Measurements from ENCODE around the gene RNF217.

Gene RNF217

GRCh38 chr6:125132058-125132457, 169.8 kb downstream of the RNF217 start:
- no peaks in the 10 kb centered on the region for H3K36me3 ChIP-seq
- no peaks in the 10 kb centered on the region for H3K9me3 ChIP-seq
- H3K27me3 ChIP-seq: 0 out of 2 replicates have a peak, but pooled peaks cover 3% of the 10 kb centered on the region
- TF ChIP-seq CTCF (IDR thresholded peaks at IDR 0.05; ENCODE audit: low read depth, low read length): no peak
- DNase-seq: no peak
- H3K4me3 ChIP-seq (ENCODE audit: low read depth, low read length): no peak overlapping the region
- H3K4me1 ChIP-seq: no peaks in the 10 kb centered on the region

- no peak overlapping the region for H3K4me3 ChIP-seq (ENCODE audit: low read depth, low read length)
- no peaks in the 10 kb centered on the region for H3K4me1 ChIP-seq
- no peak for TF ChIP-seq CTCF (IDR thresholded peaks at IDR 0.05; ENCODE audit: low read depth, low read length)
- H3K27me3 ChIP-seq: no peaks in the 10 kb centered on the region
- H3K9me3 ChIP-seq: no peaks in the 10 kb centered on the region
- no peak for DNase-seq
- H3K36me3 ChIP-seq: no peaks in the 10 kb centered on the region
These were observed 174.1 kb downstream of the RNF217 start for GRCh38 chr6:125136378-125136777.

- H3K9me3 ChIP-seq: no peaks in the 10 kb centered on the region
- H3K4me3 ChIP-seq (ENCODE audit: low read depth, low read length): no peak overlapping the region
- H3K36me3 ChIP-seq: no peaks in the 10 kb centered on the region
- no peaks in the 10 kb centered on the region for H3K27me3 ChIP-seq
- DNase-seq: no peak
- no peak for TF ChIP-seq CTCF (IDR thresholded peaks at IDR 0.05; ENCODE audit: low read depth, low read length)
- no peaks in the 10 kb centered on the region for H3K4me1 ChIP-seq
These were observed 175.8 kb downstream of the RNF217 start for GRCh38 chr6:125138083-125138482.

GRCh38 chr6:125140808-125141207, 178.6 kb downstream of the RNF217 start:
- TF ChIP-seq CTCF (IDR thresholded peaks at IDR 0.05; ENCODE audit: low read depth, low read length): no peak
- H3K36me3 ChIP-seq: no peaks in the 10 kb centered on the region
- no peak overlapping the region for H3K4me3 ChIP-seq (ENCODE audit: low read depth, low read length)
- H3K9me3 ChIP-seq: no peaks in the 10 kb centered on the region
- no peaks in the 10 kb centered on the region for H3K4me1 ChIP-seq
- no peak for DNase-seq
- H3K27me3 ChIP-seq: peaks cover 5% of the 10 kb centered on the region; the same call in 1 of the 2 replicates
